ENCODE data around the gene KCNQ5.

KCNQ5 gene

DNA sequence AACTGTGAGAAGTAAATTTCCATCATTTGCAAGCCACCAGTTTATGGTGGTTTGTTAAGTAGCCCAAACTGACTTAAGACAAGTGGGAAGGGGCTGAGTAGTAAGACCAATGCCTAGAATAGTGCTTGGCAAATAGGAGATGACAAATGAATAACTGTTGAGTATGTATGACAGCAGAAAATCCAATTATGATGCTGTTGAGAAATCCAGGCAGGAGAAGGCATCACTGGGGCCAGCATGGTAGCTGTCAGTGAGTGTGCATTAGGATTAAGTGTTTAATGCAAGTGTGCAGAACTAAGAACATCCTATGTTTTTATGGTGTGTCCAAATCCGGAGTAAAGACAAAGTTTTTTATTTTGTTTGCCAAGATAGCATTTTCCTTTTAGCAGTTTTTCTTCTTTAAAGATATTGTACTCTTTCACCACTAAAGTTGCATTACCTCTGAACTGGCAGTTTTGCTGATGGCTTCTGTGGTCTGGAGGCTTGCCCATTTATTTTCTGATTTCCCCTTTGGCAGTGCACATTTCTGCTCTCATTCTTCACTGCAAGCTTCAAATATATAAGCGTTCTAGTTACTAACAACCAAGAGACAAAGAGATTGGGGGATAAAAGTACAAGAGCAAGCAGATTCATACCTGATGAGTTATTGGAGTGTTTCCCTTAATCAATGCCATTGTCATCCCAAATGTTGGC lies 289.7 kb downstream of the KCNQ5 start:
- DNase-seq (ENCODE audit: low read depth), result peak; percentile 14

DNA sequence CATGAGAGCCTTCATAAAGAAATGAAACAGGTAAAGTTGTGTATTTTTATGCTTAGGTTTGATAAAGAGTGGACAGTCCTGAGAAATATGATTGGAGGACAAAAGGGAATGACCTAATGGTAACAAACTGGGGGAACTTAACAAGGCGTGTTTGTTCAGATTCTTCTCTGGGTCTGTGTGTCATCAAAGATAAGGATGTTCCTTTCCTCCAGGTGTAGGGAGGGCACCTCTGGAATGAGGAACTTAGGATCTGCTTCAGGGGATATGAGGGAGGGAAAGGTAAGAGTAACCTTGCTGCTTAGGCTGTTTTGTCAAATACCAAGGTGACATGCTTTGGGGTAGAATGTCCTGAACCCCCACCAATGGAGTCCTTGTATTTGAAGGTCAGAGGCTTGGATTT lies 291.9 kb downstream of the KCNQ5 start:
- no peak for DNase-seq (ENCODE audit: low read depth)

DNA sequence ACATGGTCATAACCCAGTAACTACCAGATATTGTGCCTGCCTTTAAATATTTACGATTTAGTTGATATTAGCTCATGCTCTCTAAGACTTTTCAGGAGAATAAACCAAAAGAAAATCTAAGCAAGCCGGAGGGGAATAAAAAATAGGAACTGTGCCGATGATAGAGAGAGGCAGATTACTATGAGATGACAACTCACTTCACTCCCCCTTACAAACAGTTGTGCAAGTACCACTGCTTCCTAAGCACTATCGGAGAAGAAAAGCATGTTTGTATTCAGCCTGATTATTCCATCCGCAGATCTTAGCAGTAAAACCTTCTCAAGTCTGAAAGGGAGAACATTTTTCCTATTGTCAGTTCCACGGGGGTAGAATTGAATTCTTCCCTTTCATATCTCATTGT lies 294.4 kb downstream of the KCNQ5 start:
- no peak for DNase-seq (ENCODE audit: low read depth)

DNA sequence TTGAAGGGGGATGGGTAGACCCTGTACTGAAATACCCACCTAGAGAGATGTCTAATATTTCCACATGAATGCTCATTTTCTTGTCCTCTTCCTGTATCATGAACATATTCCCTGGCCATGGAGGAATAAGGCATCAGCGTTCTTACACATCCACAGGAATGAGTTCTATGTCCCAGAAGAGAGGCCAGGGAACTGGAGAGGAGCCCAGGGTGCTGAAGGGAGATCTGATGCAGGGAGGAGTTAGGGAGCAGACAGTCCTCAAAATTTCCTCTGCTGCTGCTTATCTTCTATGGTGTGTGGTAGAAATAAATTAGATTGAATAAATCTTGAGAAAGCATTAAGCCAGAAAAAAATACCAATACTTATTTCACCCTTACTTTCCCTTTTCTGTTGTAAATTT lies 295.0 kb downstream of the KCNQ5 start:
- DNase-seq (ENCODE audit: low read depth), result no peak

DNA sequence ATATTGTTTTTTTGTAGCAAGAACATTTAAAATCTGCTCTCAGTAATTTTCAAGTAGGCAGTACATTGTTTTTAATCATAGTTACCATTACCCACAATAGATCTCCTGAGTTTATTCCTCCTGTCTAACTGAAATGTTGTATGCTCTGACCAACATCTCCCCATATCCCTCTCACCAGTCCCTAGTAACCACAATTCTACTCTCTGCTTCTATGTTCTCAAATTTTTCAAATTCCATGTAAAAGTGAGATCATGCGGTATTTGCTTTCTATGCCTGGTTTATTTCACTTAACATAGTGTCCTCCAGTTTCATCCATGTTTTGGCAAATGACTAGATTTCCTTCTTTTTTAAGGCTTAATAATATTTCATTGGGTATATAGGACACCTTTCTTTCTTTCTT lies 300.5 kb downstream of the KCNQ5 start:
- no peak for DNase-seq (ENCODE audit: low read depth)

DNA sequence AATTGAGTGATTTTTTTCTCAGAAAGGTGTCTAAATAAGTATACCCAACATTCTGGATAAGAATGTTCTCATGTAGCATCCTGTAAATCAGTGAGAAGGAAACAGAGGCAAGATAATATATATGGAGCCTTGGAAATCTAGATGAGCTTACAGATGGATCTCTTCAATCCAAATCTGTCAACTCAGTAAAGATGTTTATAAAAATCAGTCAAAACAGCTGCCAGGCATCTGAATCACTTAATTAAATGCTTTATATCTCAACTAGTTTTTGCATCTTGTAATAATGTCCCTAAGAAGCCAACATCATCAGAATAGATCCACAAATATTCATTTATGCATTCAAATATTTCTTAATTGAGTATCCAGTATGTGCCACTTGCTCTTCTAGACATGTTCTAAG lies 303.3 kb downstream of the KCNQ5 start:
- DNase-seq (ENCODE audit: low read depth), result no peak

DNA sequence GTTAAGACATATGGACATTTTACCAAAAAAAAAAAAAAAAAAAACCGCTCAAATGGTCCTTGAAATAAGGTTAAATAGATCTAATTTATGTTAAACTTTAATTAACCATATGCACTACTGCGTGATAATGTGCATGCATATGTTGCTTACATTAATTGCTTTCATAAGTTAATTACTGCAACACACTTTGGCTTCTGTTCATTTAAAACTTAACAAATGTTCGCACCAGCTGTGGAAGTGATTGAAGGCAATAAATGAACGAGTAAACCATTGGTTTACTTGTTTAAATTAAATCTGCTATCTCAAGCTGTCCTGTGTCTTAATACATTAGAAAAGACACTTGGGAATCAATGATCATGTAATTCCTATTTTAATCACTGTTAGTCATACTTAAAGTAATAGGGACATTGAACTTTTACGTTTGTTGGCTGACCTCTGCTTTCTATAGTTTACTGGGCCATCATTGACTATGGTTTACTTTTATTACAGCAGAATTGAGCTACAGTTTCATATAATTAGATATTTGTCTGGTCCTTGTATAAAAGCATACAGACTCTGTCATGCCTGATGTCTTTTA lies 308.8 kb downstream of the KCNQ5 start:
- no peak for DNase-seq (ENCODE audit: low read depth)

DNA sequence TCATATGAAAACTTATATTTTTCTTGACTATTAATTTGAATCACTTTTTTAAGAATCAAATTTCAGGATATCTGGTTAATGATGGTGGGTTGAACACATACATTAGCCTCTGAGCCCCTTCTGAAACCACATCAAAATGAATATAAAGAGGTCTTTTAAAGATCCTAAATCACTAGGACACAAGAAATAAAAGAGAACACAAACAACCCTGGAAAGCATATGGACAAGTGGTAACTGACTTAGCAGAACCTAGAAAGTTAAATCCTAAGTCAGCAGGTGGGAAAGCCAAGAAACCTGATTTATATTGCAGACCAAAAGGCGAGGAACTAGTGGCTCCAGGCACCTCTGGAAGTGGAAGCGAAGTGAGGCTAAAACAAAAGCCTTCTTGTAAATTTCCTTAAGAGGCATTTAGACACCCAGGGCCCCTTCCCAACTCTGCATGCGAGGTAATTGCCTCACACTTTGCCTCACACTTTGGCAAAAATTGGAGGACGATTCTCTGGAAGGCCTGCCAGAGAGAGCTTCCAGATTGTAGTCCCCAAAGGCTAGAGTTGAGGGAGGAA lies 309.5 kb downstream of the KCNQ5 start:
- DNase-seq (ENCODE audit: low read depth), result no peak

DNA sequence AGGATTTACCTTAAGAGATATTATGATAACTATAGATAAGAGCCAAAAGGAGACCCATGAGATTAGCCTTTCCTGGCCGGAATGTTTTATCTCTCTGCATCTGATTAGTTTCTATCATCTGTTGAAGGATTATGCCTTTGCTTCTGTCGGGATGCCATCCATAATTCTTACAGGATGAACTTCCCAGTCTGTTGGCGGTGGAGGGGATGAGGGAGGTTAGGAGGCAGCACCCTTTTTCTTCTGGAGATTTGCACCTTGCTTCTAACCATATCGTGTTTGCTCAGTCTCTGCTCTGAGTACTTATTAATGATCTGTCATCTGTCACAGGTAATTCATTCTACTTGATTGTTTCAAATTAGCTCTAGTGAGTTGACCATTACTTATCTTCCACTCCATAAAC lies 311.4 kb downstream of the KCNQ5 start:
- no peak for DNase-seq (ENCODE audit: low read depth)

DNA sequence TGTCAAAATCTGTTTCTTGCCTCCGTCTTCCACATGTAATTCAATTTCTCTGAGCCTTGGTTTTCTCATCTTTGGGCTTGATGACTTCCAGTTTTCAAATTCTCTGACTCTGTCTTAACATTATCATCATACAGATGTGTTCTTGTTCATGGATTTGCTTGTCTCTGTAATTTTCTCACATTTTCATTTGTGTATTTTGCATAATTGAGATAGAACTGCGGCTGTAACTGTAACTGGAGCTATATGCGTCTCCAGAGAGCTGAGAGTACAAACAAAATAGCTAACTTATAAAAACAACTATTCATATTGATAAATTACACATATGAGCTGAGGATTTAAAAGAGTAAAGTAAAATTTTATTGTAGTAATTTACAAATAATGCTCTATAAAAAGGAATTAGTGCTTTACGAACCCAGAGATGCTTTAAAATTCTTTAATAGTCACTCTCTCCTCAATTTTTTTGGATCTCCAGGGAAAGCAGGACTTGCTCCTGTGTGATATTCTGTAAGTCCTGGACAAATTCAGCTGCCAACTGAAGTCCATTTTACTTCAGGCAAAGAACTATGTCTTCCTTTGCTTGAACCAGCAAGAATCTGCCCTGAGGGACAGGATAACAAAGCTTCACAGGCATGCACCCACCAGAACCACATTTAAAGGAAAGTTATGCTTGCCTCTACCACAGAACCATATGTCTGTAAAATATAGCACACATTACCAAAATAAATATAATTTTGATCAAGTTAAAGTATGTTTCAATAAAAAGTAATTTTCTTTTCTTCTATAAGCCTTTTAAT lies 315.1 kb downstream of the KCNQ5 start:
- DNase-seq (ENCODE audit: low read depth), result no peak

DNA sequence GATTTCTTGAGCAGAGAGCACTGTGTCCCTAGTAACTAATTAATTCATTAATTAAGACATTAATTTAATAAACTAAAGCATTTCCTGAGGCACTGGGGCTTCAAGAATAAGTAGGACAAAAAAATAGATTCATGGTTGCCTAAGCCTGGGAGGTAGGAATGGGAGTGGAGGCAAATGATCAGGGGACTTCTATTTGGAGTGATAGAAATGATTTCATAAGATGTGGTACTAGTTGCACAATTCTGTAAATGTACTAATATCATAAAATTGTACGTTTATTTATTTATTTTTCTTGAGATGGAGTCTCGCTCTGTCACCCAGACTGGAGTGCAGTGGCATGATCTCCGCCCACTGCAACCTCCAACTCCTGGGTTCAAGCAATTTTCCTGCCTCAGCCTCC lies 316.2 kb downstream of the KCNQ5 start:
- no peak for DNase-seq (ENCODE audit: low read depth)

DNA sequence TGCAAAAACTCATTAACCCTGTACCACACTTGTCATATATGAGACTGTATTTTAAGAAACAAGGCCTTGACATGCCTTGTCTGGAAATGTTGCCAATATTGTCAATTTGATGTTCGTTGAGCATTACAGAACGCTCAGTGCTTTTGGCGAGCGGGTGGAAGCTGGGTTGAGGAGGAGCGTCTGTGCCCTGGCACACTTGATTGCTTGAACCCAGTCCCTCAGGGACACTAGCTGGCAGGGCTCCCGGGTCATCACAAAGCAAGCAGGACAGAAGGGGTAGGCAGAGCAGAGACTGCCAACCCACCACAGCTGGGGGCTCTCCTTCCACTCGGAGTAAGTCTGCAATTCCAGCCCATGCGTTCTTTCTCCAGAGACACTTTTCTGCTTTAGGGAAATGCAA lies 317.1 kb downstream of the KCNQ5 start:
- no peak for DNase-seq (ENCODE audit: low read depth)

DNA sequence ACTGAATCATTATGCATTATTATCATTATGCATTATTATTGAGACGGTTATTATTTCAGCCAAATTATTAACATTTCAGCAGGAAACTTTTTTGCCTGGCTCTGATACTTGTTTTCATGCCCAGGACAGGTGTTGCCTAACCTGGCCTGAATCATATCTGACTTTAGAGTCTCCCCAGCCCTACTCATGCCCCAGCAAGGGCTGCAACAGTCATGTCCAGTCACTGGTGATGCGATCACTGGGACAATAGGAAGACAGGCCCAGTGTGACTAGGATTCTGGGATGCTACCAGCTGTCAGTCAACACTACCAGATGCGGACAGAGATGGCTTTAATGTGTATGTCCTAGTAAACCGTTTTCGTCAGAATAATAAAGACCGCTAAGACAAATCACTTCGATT lies 318.4 kb downstream of the KCNQ5 start:
- no peak for DNase-seq (ENCODE audit: low read depth)

DNA sequence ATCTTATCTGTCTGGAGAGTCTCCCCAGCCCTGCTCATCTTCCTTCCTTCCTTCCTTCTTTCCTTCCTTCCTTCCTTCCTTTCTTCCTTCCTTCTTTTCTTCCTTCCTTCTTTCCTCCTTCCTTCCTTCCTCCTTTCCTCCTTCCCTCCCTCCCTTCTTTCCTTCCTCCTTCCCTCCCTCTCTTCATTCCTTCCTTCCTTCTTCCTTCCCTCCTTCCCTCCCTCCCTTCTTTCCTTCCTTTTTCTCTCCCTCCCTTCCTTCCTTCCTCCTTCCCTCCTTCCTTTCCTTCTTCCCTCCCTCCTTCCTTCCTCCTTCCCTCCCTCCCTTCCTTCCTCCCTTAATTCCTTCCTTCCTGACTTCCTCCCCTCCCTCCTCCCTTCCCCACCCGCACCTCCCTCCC lies 319.4 kb downstream of the KCNQ5 start:
- DNase-seq (ENCODE audit: low read depth), result no peak

DNA sequence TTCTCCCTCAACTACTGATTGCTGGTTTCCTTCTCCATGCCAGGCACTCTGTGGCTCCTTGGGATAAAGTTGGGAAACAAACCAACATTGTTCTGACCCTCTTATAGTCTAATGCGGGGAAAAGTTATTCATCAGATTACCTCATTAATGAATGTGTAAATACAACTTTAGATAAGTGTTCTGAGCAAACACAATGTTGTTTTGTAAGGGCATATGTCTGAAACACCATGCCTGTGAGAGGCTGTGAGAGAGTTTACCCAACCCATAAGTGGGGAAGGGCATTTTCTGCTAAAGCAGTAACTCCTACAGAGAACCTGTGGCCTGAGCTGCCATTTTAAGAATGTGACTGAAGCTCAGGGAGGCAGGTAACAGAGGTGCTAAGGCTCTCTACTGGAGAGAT lies 319.9 kb downstream of the KCNQ5 start:
- no peak for DNase-seq (ENCODE audit: low read depth)

DNA sequence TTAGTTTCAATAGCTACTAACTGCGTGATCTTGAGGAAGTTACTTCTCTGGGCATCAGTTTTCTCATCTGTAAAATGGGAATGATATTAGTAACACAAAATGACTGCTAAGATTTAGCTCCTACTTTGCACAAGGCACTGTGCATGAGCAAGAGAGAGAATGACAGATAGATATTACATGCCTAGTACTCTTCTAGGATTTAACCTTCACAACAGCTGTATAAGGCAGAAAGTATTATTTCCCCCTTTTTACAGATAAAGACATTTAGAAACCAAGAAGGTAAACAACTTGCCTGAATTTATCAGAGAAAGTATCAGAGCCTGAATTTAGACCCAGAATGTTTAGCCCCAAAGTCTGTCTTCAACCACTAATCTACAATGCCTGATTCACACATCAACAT lies 321.8 kb downstream of the KCNQ5 start:
- no peak for DNase-seq (ENCODE audit: low read depth)

DNA sequence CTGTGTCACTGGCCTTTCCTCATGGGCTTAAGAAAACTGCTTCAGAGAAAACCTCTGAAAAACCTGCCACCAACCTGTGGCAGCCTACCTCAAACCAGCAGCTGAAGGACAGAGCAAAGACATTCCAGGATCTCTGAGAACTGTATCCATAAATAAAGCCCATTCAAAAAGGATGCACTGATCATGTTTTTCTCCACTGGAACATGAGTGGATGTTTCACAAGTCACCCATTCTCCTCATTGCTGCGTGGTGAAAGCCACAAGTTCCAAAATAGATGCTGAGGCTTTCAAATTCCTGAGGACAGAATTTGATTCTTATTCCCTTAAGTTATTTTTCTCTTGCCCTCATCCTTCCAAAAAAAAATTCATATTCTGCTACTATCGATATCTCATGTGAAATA lies 322.8 kb downstream of the KCNQ5 start:
- DNase-seq (ENCODE audit: low read depth), result no peak

DNA sequence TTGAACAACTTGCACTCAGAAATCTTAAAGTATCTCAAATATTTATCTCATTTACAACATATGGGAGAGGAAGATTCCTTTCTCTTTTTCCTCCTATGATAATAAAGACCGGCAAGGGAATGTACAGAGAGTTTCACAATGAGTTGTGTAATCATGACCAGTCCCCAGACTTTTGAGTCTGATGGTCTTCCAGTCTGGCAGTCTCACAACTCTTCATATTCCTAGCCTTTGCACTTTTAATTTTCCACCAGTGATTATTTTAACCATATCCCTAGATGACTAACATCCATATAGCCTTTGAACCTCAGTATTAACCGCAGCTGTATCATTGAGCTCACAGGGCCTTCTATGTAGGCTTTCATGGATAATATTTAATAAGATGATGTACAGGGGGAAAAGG lies 324.9 kb downstream of the KCNQ5 start:
- peak; percentile 47 for DNase-seq (ENCODE audit: low read depth)

DNA sequence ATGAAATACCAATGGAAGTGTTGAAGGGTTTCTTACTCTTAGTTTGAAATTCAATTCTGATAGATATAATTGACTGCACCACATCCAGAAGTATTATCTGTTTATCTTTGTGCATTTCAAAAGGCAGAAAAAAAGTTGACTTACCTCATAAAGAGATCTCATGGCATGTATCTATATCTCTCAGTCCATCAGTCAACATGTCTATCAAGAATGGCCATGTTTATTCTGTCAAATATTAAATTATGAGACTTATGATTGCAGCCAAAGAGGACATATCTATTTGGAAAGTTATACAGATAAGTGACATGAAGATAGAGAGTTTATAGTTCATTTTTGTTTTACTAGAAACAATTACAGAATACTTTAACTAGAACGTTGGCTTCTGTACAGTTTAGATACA lies 325.7 kb downstream of the KCNQ5 start:
- no peak for DNase-seq (ENCODE audit: low read depth)

DNA sequence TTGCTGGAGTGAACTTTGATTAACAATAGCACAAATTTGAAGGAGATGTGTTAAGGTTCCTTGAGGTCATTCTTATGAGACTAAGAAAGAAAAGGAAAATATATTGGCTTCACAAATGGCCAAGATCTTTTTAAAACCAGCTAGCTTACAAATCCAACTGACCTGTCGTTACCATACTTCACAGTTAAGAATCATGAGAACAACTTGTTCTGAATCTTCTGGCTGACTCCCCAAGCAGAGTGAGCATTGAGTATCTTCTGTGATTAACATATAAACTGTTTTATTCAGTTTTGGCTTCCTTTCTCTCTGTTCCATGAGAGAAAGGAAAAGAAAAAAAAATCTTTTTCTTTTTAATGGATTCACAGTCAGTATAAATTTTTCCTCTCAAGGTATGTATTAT lies 326.3 kb downstream of the KCNQ5 start:
- DNase-seq (ENCODE audit: low read depth), result no peak

DNA sequence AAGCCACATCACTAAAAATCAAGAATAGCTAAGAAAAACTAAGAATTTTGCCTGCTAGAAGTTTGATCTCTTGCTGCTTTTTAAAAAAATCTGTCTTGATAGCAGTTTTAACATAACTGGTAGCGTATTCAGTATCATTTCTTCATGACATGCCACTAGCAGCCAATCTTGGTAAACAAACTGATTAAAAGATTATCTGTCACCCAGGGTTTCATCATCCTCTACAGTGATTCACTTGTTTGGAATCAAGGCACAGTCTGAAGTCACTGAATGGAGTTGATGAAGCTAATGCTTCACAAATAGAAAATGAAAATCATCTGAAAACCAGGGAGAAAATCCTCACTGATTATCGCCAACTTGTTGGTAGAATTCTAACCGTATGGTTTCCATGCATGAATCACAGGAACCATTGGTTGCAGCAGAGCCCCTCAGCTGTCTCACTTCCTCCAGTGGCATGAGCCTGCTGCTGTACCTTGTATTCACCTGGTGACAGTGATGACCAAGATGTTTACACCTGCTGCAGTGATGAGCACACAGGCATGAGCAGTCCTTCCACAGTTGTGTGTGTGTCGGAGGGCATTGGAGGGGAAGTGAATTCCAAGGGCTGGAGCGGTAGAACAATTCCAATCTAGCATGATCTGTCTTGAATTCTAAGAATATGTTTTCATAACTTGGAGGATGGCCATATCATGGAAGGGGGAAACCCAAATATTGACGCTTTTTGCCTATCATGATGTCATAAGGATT lies 328.4 kb downstream of the KCNQ5 start:
- peak; percentile 73 for DNase-seq (ENCODE audit: low read depth)

DNA sequence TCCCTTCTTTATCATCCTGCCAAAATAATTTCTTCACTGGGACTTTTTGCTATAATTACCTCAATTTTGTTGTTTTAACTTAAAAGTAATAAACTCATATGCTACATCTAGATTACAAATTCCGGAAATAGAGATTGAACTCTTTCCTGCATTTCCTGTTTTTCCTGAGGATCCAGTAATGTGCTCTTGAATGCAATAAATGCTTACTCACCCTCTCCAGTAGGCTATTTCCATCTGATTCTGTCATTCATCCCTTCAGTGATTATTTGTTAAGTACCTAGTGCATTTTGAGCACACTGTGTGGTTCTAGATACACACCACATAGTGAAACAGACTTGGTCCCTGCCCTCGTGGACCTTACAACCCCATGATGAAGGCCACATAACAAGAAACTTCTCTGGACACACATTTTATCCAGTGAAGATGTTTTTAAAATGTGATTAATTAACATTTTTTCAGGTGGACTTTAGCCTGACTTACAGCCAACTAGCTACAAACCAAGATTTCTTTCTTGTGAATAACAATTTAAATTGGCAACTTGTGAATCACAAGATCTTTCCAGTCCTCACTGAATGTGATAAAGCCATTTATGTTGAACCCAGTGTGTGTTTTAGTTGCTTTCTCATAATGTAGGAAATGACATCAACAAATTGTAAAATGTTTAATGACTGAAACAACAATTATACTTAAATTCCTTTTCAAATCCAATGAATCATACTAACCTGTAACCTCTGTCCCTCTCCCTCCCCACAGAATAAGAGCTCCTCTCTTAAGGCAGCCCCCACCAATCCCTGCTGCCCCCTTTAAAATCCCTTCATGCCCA lies 331.2 kb downstream of the KCNQ5 start:
- DNase-seq (ENCODE audit: low read depth), result no peak

Data from fibroblast of the conjunctiva (primary cell).